Activated T-cell treated with anti-CD3 and anti-CD28 coated beads, Interleukin-2, amount 50 U/mL, for 72 hours (primary cell): Measurements from ENCODE around the gene GLB1L3. TPM values are rescaled to one million over a fixed set of nuclear protein-coding genes. Genes with fewer than 3 reads are reported as not detected.

ENCODE experiments used
- ATAC-seq, 2 donors: fragments of 150-1000 bp; cut with Tn5 transposase; replicated peaks in 1 of 2; 2 replicates each; pipeline ENCODE4 v1.10.0; 2021; ENCODE audit warnings: moderate library complexity in 2 of 2, mild to moderate bottlenecking in 1 of 2
- DNase-seq, 2 donors: peaks; one replicate each; pipeline ENCODE4 v3.0.0; 2021 to 2022; ENCODE audit warnings: mixed read lengths in 1 of 2
- H3K27ac Mint-ChIP-seq: one replicate; pipeline ENCODE4 v1.8.0; 2022; ENCODE audit warnings: mild to moderate bottlenecking, moderate library complexity, mixed read lengths
- H3K27me3 Mint-ChIP-seq: one replicate; pipeline ENCODE4 v1.8.0; 2022; ENCODE audit warnings: low read depth, mixed read lengths
- H3K36me3 Mint-ChIP-seq, 2 donors: one replicate each; pipeline ENCODE4 v1.8.0; 2022; ENCODE audit warnings: mixed read lengths in 2 of 2, mild to moderate bottlenecking in 1 of 2; ENCODE audit not compliant: insufficient read depth in 2 of 2
- H3K4me1 Mint-ChIP-seq: one replicate; pipeline ENCODE4 v1.8.0; 2022; ENCODE audit warnings: low read depth, mixed read lengths
- H3K4me3 Mint-ChIP-seq, 2 donors: one replicate each; pipeline ENCODE4 v1.8.0; 2022; ENCODE audit warnings: mild to moderate bottlenecking in 2 of 2, mixed read lengths in 2 of 2, moderate library complexity in 2 of 2
- H3K9me3 Mint-ChIP-seq, 2 donors: one replicate each; pipeline ENCODE4 v1.8.0; 2022; ENCODE audit warnings: mixed read lengths in 2 of 2
- total RNA-seq, 2 donors: library from RNA; stranded (reverse); gene quantifications; one replicate each; pipeline ENCODE4 v1.2.3, GENCODE V29; 2022

The GLB1L3 gene
- total RNA-seq, 2 donors from 2014 or later = 13.0 to 13.6 TPM

- Mint-ChIP-seq H3K9me3 (no peaks in the 10 kb centered on the region), H3K27ac (no peak overlapping the region), H3K4me1 (peaks cover 10% of the 10 kb centered on the region), H3K36me3 (no peaks in the 10 kb centered on the region), H3K4me3 (no peak overlapping the region), H3K27me3 (no peaks in the 10 kb centered on the region)
- DNase-seq (no peak), ATAC-seq (no peak)
Measured at GRCh38 chr11:134362192-134362901, 86.2 kb downstream of the GLB1L3 start.

DNA sequence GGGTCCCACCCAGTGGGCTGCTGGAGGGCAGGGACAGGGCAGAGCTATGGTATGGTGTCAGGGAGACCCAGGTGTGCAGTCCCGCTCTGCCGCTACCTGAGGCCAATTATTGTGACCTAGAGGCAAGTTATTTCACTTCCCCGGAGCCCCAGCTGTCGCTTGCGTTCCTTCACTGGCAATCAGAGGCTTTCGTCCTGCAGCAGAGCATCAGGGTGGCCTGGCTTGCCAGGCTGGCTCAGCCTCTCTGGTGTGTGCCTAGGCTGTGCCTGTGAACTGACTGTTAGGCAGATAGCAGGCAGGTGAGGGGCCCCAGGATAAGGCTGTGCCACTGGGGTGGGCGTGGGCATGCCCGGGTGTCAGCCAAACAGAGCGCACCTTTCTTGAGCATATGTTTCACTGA is 87.0 kb downstream of the GLB1L3 start:
- no peak for ATAC-seq
- Mint-ChIP-seq H3K27me3 (no peaks in the 10 kb centered on the region), H3K4me1 (peaks cover 10% of the 10 kb centered on the region), H3K27ac (no peak overlapping the region), H3K36me3 (no peaks in the 10 kb centered on the region), H3K9me3 (no peaks in the 10 kb centered on the region), H3K4me3 (no peak overlapping the region)
- DNase-seq = no peak

GRCh38 chr11:134363592-134363991 is 87.4 kb downstream of the GLB1L3 start:
- DNase-seq (no peak), ATAC-seq (no peak)
- Mint-ChIP-seq H3K27me3 (no peaks in the 10 kb centered on the region), H3K9me3 (no peaks in the 10 kb centered on the region), H3K4me1 (peaks cover 10% of the 10 kb centered on the region), H3K27ac (no peak overlapping the region), H3K4me3 (no peak overlapping the region), H3K36me3 (no peaks in the 10 kb centered on the region)

DNA sequence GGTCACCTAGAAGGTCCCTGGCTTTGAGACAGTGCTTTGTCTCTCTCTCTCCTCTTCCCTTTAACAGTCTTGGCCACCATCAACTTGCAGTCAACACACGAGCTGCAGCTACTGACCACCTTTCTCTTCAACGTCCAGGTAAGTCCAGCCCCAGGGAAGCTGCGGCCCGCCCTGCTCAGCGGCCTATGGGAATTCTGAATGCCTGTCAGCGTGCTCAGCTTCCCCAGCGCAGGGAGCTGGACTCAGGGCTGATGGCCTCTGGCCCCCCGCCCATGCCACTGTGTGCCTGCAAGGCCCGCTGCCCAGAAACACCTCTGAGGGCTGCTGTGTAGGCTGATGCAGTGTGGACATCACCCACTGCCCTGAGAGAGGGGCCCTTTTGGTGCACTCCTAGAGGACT is 88.1 kb downstream of the GLB1L3 start:
- no peak for DNase-seq
- H3K9me3 Mint-ChIP-seq = no peaks in the 10 kb centered on the region
- no peak overlapping the region for H3K27ac Mint-ChIP-seq
- ATAC-seq = no peak
- H3K4me1 Mint-ChIP-seq = peaks cover 10% of the 10 kb centered on the region
- no peak overlapping the region for H3K4me3 Mint-ChIP-seq
- no peaks in the 10 kb centered on the region for H3K36me3 Mint-ChIP-seq
- H3K27me3 Mint-ChIP-seq = no peaks in the 10 kb centered on the region

- Mint-ChIP-seq H3K4me3 (no peak overlapping the region), H3K27ac (no peak overlapping the region), H3K9me3 (no peaks in the 10 kb centered on the region), H3K36me3 (no peaks in the 10 kb centered on the region), H3K27me3 (no peaks in the 10 kb centered on the region), H3K4me1 (peaks cover 6% of the 10 kb centered on the region)
- DNase-seq (no peak), ATAC-seq (no peak)
Measured at GRCh38 chr11:134365011-134365925, 89.1 kb downstream of the GLB1L3 start.

GRCh38 chr11:134366254-134366653 is 90.1 kb downstream of the GLB1L3 start:
- Mint-ChIP-seq H3K27ac (no peak overlapping the region), H3K4me1 (peaks cover 5% of the 10 kb centered on the region), H3K9me3 (no peaks in the 10 kb centered on the region), H3K36me3 (no peaks in the 10 kb centered on the region), H3K4me3 (no peak overlapping the region), H3K27me3 (no peaks in the 10 kb centered on the region)
- ATAC-seq = no peak
- DNase-seq = no peak

GRCh38 chr11:134367781-134368180 is 91.6 kb downstream of the GLB1L3 start:
- DNase-seq (no peak), ATAC-seq (no peak)
- H3K27me3 Mint-ChIP-seq = no peaks in the 10 kb centered on the region
- H3K4me3 Mint-ChIP-seq = no peak overlapping the region
- H3K4me1 Mint-ChIP-seq = no peaks in the 10 kb centered on the region
- H3K36me3 Mint-ChIP-seq = no peaks in the 10 kb centered on the region
- H3K9me3 Mint-ChIP-seq = no peaks in the 10 kb centered on the region
- no peak overlapping the region for H3K27ac Mint-ChIP-seq

Other genes with a start within 250 kb of the GLB1L3 start
- 1 to 10 TPM; 7.8 to 8.5 TPM for gene JAM3, start 207.3 kb upstream of the GLB1L3 start, total RNA-seq
- 10 to 100 TPM; 65.8 to 75.6 TPM for gene NCAPD3, start 52.4 kb upstream of the GLB1L3 start, total RNA-seq
- 10 to 100 TPM; 42.6 to 48.7 TPM for gene VPS26B, start 51.7 kb upstream of the GLB1L3 start, total RNA-seq
- 10 to 100 TPM; 70.4 to 89.0 TPM for gene THYN1, start 23.0 kb upstream of the GLB1L3 start, total RNA-seq
- gene ACAD8, start 22.8 kb upstream of the GLB1L3 start, total RNA-seq = 10 to 100 TPM; 21.6 to 24.0 TPM
- 1 to 10 TPM; 1.1 to 2.4 TPM for gene GLB1L2, start 55.6 kb downstream of the GLB1L3 start, total RNA-seq
- gene B3GAT1, start 135.9 kb downstream of the GLB1L3 start, total RNA-seq = under 1 TPM; 0.05 to 0.42 TPM